OCI-LY1 (cell line): ENCODE measurements around the gene TRPM2.

Source experiments
- H2AFZ ChIP-seq: fragments of 200-600 bp; sonication (generic), shearing (Covaris generic); 2 replicates; pipeline ENCODE4 v1.6.0; 2014; ENCODE audit warnings: antibody characterized with exemption, mild to moderate bottlenecking, low read length
- H3F3A ChIP-seq: fragments of 200-600 bp; sonication (generic), shearing (Covaris generic); 2 replicates; pipeline ENCODE4 v1.6.0; 2014; ENCODE audit warnings: mild to moderate bottlenecking, antibody characterized with exemption, low read length, moderate library complexity; ENCODE audit not compliant: insufficient read depth
- H3K27ac ChIP-seq: fragments of 200-600 bp; sonication (generic); 2 replicates; pipeline ENCODE4 v1.5.1; 2014; ENCODE audit warnings: low read length, mixed run types, mild to moderate bottlenecking, low read depth; ENCODE audit not compliant: poor library complexity, severe bottlenecking
- H3K27me3 ChIP-seq: fragments of 200-600 bp; sonication (generic); 2 replicates; pipeline ENCODE4 v1.6.0; 2014; ENCODE audit warnings: antibody characterized with exemption, mild to moderate bottlenecking, low read length, moderate library complexity; ENCODE audit not compliant: insufficient read depth
- H3K36me3 ChIP-seq: fragments of 200-600 bp; sonication (generic); 2 replicates; pipeline ENCODE4 v1.6.1; 2014; ENCODE audit warnings: mild to moderate bottlenecking, antibody characterized with exemption, low read length, moderate library complexity, mixed read lengths; ENCODE audit not compliant: insufficient read depth
- H3K4me1 ChIP-seq: fragments of 200-600 bp; sonication (generic); 2 replicates; pipeline ENCODE4 v1.5.1; 2014; ENCODE audit warnings: mild to moderate bottlenecking, low read length, moderate library complexity; ENCODE audit not compliant: insufficient read depth, severe bottlenecking
- H3K4me2 ChIP-seq: fragments of 200-600 bp; sonication (generic), shearing (Covaris generic); 2 replicates; pipeline ENCODE4 v1.6.1; 2014; ENCODE audit warnings: low read length
- H3K4me3 ChIP-seq: fragments of 200-600 bp; sonication (generic); 2 replicates; pipeline ENCODE4 v1.5.1; 2014; ENCODE audit warnings: low read length, low read depth, mild to moderate bottlenecking, mixed read lengths; ENCODE audit not compliant: poor library complexity, severe bottlenecking
- H3K79me2 ChIP-seq: fragments of 200-600 bp; shearing (Covaris generic); 2 replicates; pipeline ENCODE4 v1.6.1; 2016; ENCODE audit warnings: mixed run types, low read length, mixed read lengths; ENCODE audit not compliant: insufficient read depth
- H3K9ac ChIP-seq: fragments of 200-600 bp; sonication (generic), shearing (Covaris generic); 2 replicates; pipeline ENCODE4 v1.6.1; 2014; ENCODE audit warnings: mild to moderate bottlenecking, low read length, mixed read lengths
- H3K9me2 ChIP-seq: fragments of 200-600 bp; sonication (generic), shearing (Covaris generic); 2 replicates; pipeline ENCODE4 v1.6.1; 2014; ENCODE audit warnings: low read depth, mild to moderate bottlenecking, low read length, mixed read lengths
- H3K9me3 ChIP-seq: fragments of 200-600 bp; shearing (Covaris generic); 2 replicates; pipeline ENCODE4 v1.6.1; 2014; ENCODE audit warnings: low read length, mixed read lengths
- H4K20me1 ChIP-seq: fragments of 200-600 bp; sonication (generic), shearing (Covaris generic); 2 replicates; pipeline ENCODE4 v1.6.0; 2016; ENCODE audit warnings: mild to moderate bottlenecking, low read length; ENCODE audit not compliant: insufficient read depth
- EZH2 ChIP-seq: fragments of 200-600 bp; sonication (generic), shearing (Covaris generic); IDR thresholded peaks from 2 replicates; pipeline ENCODE4 v1.8.0; 2017; ENCODE audit warnings: borderline replicate concordance, mixed run types, mild to moderate bottlenecking, antibody characterized with exemption, low read length, moderate library complexity, mixed read lengths
- TF ChIP-seq, protein P1 (sequence below): fragments of 200-600 bp; sonication (generic), shearing (Covaris generic); IDR thresholded peaks from 2 replicates; pipeline ENCODE4 v1.5.1; 2017; ENCODE audit warnings: mild to moderate bottlenecking, antibody characterized with exemption, low read length, moderate library complexity, mixed read lengths

Gene TRPM2

DNA sequence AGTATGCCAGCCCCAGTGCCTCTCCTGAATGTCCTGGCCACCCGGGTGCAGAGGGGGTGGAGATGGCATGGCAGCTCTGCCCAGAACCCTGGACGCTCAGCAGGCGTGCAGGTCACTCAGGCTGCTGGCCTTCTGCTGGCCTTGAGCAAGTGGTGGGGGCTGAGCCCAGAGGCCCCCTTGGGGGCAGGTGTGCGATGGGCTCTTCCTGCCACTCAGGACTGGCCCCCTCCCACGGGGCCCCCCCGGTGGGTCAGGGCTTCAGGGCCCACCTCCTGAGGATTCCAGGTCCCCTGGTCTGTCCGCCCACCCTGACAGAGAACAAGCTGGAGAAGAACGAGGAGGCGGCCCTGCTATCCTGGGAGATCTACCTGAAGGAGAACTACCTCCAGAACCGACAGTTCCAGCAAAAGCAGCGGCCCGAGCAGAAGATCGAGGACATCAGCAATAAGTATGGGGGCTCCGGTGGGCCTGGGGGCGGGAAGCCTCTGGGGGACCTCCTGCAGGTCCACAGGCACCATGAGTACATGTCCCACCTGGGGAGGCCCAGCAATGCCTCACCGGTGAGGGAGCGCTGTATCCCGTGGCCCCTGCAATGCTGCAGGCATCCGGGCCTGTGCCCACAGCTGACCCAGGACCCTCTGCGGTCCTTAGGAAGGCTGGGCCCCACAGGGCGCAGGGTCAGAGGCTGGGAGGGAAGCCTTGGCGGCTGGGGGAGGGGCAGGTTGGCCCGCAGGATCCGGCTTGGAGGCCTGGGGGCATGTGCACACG is 64.9 kb downstream of the TRPM2 start:
- TF ChIP-seq EZH2 = no peak
- TF ChIP-seq, protein P1, sequence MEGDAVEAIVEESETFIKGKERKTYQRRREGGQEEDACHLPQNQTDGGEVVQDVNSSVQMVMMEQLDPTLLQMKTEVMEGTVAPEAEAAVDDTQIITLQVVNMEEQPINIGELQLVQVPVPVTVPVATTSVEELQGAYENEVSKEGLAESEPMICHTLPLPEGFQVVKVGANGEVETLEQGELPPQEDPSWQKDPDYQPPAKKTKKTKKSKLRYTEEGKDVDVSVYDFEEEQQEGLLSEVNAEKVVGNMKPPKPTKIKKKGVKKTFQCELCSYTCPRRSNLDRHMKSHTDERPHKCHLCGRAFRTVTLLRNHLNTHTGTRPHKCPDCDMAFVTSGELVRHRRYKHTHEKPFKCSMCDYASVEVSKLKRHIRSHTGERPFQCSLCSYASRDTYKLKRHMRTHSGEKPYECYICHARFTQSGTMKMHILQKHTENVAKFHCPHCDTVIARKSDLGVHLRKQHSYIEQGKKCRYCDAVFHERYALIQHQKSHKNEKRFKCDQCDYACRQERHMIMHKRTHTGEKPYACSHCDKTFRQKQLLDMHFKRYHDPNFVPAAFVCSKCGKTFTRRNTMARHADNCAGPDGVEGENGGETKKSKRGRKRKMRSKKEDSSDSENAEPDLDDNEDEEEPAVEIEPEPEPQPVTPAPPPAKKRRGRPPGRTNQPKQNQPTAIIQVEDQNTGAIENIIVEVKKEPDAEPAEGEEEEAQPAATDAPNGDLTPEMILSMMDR = no peak
- H3K9me2 ChIP-seq = no peaks in the 10 kb centered on the region
- H3K4me2 ChIP-seq = no peak overlapping the region
- no peak overlapping the region for H3K4me3 ChIP-seq
- no peak overlapping the region for H2AFZ ChIP-seq
- no peak overlapping the region for H3K9ac ChIP-seq
- no peaks in the 10 kb centered on the region for H4K20me1 ChIP-seq
- H3K79me2 ChIP-seq = no peaks in the 10 kb centered on the region
- H3K27me3 ChIP-seq = no peaks in the 10 kb centered on the region
- H3K36me3 ChIP-seq = no peaks in the 10 kb centered on the region
- no peak overlapping the region for H3K27ac ChIP-seq
- no peaks in the 10 kb centered on the region for H3K9me3 ChIP-seq
- no peaks in the 10 kb centered on the region for H3F3A ChIP-seq
- no peaks in the 10 kb centered on the region for H3K4me1 ChIP-seq

DNA sequence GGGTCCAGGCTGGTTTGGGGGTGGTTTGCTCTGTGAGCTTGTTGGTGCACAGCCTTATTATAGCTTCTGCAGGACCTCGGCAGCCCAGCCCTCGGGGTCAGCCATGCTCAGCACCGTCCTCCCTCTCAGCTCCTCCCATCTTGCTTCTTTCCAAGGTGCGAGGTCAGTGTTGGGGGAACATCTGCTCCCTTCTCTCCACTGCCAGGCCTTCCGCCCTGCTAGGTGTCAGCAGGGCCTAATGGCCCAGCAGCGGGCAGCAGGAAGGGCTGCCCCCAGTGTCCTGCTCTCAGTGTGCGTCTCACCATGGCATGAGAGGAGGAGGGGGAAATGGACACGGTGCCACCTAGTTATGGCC is 65.4 kb downstream of the TRPM2 start:
- Histone ChIP-seq H3F3A (no peaks in the 10 kb centered on the region), H3K79me2 (no peaks in the 10 kb centered on the region), H3K9me2 (no peaks in the 10 kb centered on the region), H3K27ac (no peak overlapping the region), H3K9me3 (no peaks in the 10 kb centered on the region), H3K4me2 (no peak overlapping the region), H3K4me1 (no peaks in the 10 kb centered on the region), H3K4me3 (no peak overlapping the region), H3K9ac (no peak overlapping the region), H2AFZ (no peak overlapping the region), H3K36me3 (no peaks in the 10 kb centered on the region), H3K27me3 (no peaks in the 10 kb centered on the region), H4K20me1 (no peaks in the 10 kb centered on the region)
- TF ChIP-seq, protein P1 = no peak
- no peak for TF ChIP-seq EZH2

DNA sequence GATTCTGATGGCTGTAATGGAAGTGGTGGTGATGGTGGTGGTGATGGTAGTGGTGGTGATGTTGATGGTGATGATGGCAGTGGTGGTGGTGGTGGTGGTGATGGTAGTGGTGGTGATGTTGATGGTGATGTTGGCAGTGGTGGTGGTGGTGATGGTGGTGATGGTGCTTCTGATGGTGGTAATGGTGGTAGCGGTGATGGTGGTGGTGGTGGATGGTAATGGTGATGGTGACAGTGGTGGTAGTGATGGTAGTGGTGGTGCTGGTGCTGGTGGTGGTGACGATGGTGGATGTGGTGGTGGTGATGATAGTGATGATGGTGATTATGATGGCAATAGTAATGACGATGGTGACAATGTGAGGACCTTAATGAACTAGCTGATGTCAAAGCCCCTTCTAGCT is 66.3 kb downstream of the TRPM2 start:
- Histone ChIP-seq H3K4me2 (no peak overlapping the region), H2AFZ (no peak overlapping the region), H3K36me3 (no peaks in the 10 kb centered on the region), H3F3A (no peaks in the 10 kb centered on the region), H4K20me1 (no peaks in the 10 kb centered on the region), H3K27me3 (no peaks in the 10 kb centered on the region), H3K4me3 (no peak overlapping the region), H3K9ac (no peak overlapping the region), H3K4me1 (no peaks in the 10 kb centered on the region), H3K9me3 (no peaks in the 10 kb centered on the region), H3K9me2 (no peaks in the 10 kb centered on the region), H3K79me2 (no peaks in the 10 kb centered on the region), H3K27ac (no peak overlapping the region)
- TF ChIP-seq, protein P1 = no peak
- no peak for TF ChIP-seq EZH2
